CD4-positive, alpha-beta memory T cell (primary cell): ENCODE data around the gene RMND1. TPM values are rescaled to one million over a fixed set of nuclear protein-coding genes. Genes with fewer than 3 reads are reported as not detected.

Experiments
- CTCF ChIA-PET: fragments of 350-600 bp; sonication (Branson Sonifier 250); formaldehyde crosslinking; loops from one replicate; lab custom pipeline; 2021; ENCODE audit warnings: inconsistent platforms; ENCODE audit not compliant: partially characterized antibody; lab: Charles Lee
- POLR2A ChIA-PET: fragments of 350-600 bp; sonication (Branson Sonifier 250); formaldehyde crosslinking; loops from one replicate; lab custom pipeline; 2021; ENCODE audit not compliant: partially characterized antibody; lab: Charles Lee
- DNase-seq, 5 donors: peaks; one replicate each; pipeline versions ENCODE4 v3.0.0 to v3.0.0-alpha.2; 2020 to 2022; ENCODE audit warnings: mixed read lengths in 1 of 5
- H3K27ac ChIP-seq: one replicate; pipeline ENCODE4 v1.7.0; 2013; ENCODE audit warnings: low read depth, low read length
- H3K27me3 ChIP-seq: 2 replicates; pipeline ENCODE4 v1.7.0; 2013; ENCODE audit warnings: mild to moderate bottlenecking, low read length, moderate library complexity; ENCODE audit not compliant: insufficient read depth
- H3K36me3 ChIP-seq: 2 replicates; pipeline ENCODE4 v1.7.0; 2013; ENCODE audit warnings: mild to moderate bottlenecking, low read length, moderate library complexity; ENCODE audit not compliant: insufficient read depth
- H3K4me1 ChIP-seq: 2 replicates; pipeline ENCODE4 v1.7.0; 2013; ENCODE audit warnings: mild to moderate bottlenecking, low read length, moderate library complexity; ENCODE audit not compliant: insufficient read depth
- H3K4me3 ChIP-seq, 2 donors: one replicate each; pipeline ENCODE4 v1.7.0; 2013; ENCODE audit warnings: low read length in 2 of 2, mild to moderate bottlenecking in 1 of 2
- H3K9me3 ChIP-seq, 2 donors: one replicate each; pipeline ENCODE4 v1.7.0; 2013; ENCODE audit warnings: low read length in 2 of 2, control low read depth in 1 of 2; ENCODE audit not compliant: control insufficient read depth in 1 of 2
- H3K27ac Mint-ChIP-seq, 7 donors: one replicate each; pipeline ENCODE4 v1.8.0; 2020 to 2021; ENCODE audit warnings: mixed read lengths in 7 of 7, mild to moderate bottlenecking in 6 of 7, inconsistent platforms in 3 of 7, moderate library complexity in 3 of 7
- H3K27me3 Mint-ChIP-seq, 2 donors: one replicate each; pipeline ENCODE4 v1.8.0; 2020 to 2021; ENCODE audit warnings: mixed read lengths in 2 of 2
- H3K36me3 Mint-ChIP-seq, 2 donors: one replicate each; pipeline ENCODE4 v1.8.0; 2020 to 2021; ENCODE audit warnings: mixed read lengths in 2 of 2, inconsistent platforms in 1 of 2, mild to moderate bottlenecking in 1 of 2
- H3K4me1 Mint-ChIP-seq, 4 donors: one replicate each; pipeline ENCODE4 v1.8.0; 2020 to 2021; ENCODE audit warnings: mixed read lengths in 4 of 4, mild to moderate bottlenecking in 1 of 4
- H3K4me3 Mint-ChIP-seq, 8 donors: one replicate each; pipeline ENCODE4 v1.8.0; 2020 to 2021; ENCODE audit warnings: mixed read lengths in 8 of 8, mild to moderate bottlenecking in 7 of 8, moderate library complexity in 6 of 8, inconsistent platforms in 3 of 8
- H3K9me3 Mint-ChIP-seq, 8 donors: one replicate each; pipeline ENCODE4 v1.8.0; 2020 to 2021; ENCODE audit warnings: mixed read lengths in 8 of 8, mild to moderate bottlenecking in 5 of 8, inconsistent platforms in 3 of 8, moderate library complexity in 1 of 8
- intact Hi-C: fragments of 100-400 bp; cut with micrococcal nuclease; formaldehyde crosslinking; loops from one replicate; pipeline ENCODE4 v1.15.1; 2023
- polyA plus RNA-seq, 2 donors: library from polyadenylated mRNA; unstranded; fragments of 300-500 nt; fragmentation: Illumina TruSeq; gene quantifications; one replicate each; pipeline ENCODE4 v1.2.3, GENCODE V29; 2021
- total RNA-seq, 2 experiments: library from RNA; stranded (reverse); gene quantifications; one replicate each; pipeline ENCODE4 v1.2.3, GENCODE V29; 2021

Gene RMND1
- total and polyA plus RNA-seq, 4 experiments from 2014 or later, result 6.3 to 17.5 (median 15.0) TPM

- Histone ChIP-seq H3K4me3 (no peak overlapping the region), H3K9me3 (no peaks in the 10 kb centered on the region), H3K27ac (no peak overlapping the region), H3K4me1 (peaks cover 16% of the 10 kb centered on the region), H3K27me3 (no peaks in the 10 kb centered on the region), H3K36me3 (peaks cover 4% of the 10 kb centered on the region)
- POLR2A ChIA-PET, result interaction anchor here (2.4 to 2.5 kb wide), 2 partner anchors 11 to 51 kb away, joined by 10 to 15 read pairs; partner anchors contain the start of genes RMND1 and ZBTB2
- Mint-ChIP-seq H3K4me1 (peaks cover 27 to 54% (median 35%) of the 10 kb centered on the region in 4 donors), H3K27ac (no peak overlapping the region), H3K27me3 (no peaks in the 10 kb centered on the region), H3K36me3 (peaks cover 12 to 33% of the 10 kb centered on the region in 2 donors), H3K9me3 (no peaks in the 10 kb centered on the region), H3K4me3 (peak overlapping the region in 1 of 8 donors; percentile 17)
- CTCF ChIA-PET, result interaction anchor here (0.6 to 4.5 kb wide), 18 partner anchors 11 to 837 kb away, joined by 3 to 42 read pairs (median 4); partner anchors contain the start of gene RMND1
- intact Hi-C loops, result loop anchor here (1.0 to 10.0 kb wide), 3 partner anchors 35 to 828 kb away; no protein-coding TSS in a partner anchor
- DNase-seq, result peak in 4 of 5 donors; percentile 11 to 32 (median 18)
Measured at GRCh38 chr6:151440930-151441329, 11.0 kb downstream of the RMND1 start.

DNA sequence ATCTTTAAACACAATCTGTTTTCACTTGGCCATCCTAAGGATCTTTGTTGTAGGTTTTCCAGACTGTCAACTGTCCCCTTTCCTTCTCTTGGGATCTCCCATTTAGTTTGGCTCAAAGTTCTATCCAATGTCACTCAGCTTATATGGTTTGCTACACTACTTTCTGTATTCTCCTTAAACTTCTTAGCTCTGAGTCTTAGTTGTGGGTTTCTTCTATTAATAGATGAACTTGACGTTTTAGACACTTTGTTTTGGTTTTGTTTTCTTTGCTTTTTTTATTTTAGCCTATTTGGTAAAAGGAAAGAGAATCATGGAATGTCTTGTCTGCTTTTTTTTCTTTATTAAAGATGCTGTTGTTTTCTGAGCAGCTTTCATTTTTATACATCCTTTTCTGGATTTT is 11.4 kb downstream of the RMND1 start:
- H3K27me3 ChIP-seq, result no peaks in the 10 kb centered on the region
- H3K36me3 ChIP-seq, result peaks cover 4% of the 10 kb centered on the region
- no peaks in the 10 kb centered on the region for H3K9me3 ChIP-seq
- POLR2A ChIA-PET, result interaction anchor here (2.4 to 2.5 kb wide), 2 partner anchors 11 to 50 kb away, joined by 10 to 15 read pairs; partner anchors contain the start of genes RMND1 and ZBTB2
- intact Hi-C loops, result loop anchor here (2.0 to 10.0 kb wide), 2 partner anchors 234 to 828 kb away; no protein-coding TSS in a partner anchor
- Mint-ChIP-seq H3K36me3 (peaks cover 12 to 33% of the 10 kb centered on the region in 2 donors), H3K27me3 (no peaks in the 10 kb centered on the region), H3K4me3 (no peak overlapping the region), H3K27ac (peak overlapping the region in 2 of 7 donors; percentile 41 to 77), H3K4me1 (peaks cover 27 to 54% (median 35%) of the 10 kb centered on the region in 4 donors), H3K9me3 (no peaks in the 10 kb centered on the region)
- no peak for DNase-seq
- H3K27ac ChIP-seq, result no peak overlapping the region
- CTCF ChIA-PET, result interaction anchor here (0.6 to 4.5 kb wide), 14 partner anchors 10 to 837 kb away, joined by 3 to 42 read pairs (median 5); partner anchors contain the start of gene RMND1
- H3K4me3 ChIP-seq, result no peak overlapping the region
- peaks cover 16% of the 10 kb centered on the region for H3K4me1 ChIP-seq

DNA sequence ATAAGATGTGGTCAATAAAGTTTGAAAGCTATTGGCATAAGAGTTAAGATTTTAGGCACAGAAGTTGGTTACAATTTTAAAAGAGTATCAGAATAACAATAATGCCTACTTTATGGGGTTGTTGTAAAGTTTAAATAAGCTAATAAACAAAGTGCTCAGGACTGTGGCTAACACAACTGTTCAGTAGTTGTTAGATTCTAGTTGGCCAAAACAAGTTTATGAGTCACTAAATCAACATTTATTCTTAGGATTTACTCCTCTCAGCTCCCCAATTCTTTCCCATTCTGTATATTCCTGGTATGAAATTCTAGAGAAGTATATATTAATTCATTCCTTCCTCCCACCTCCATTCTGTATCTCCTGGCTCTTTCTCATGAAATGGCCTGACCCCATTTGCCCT is 14.5 kb downstream of the RMND1 start:
- ChIA-PET POLR2A (interaction anchor here (1.0 to 1.6 kb wide), 2 partner anchors 14 to 42 kb away, joined by 3 to 6 read pairs; partner anchors contain the start of gene RMND1), CTCF (interaction anchor here (0.9 to 5.2 kb wide), 5 partner anchors 24 to 82 kb away, joined by 3 to 21 read pairs (median 3); no protein-coding TSS in a partner anchor)
- H3K36me3 ChIP-seq, result peaks cover 2% of the 10 kb centered on the region
- DNase-seq, result no peak
- H3K4me1 ChIP-seq, result peaks cover 16% of the 10 kb centered on the region
- H3K27me3 ChIP-seq, result no peaks in the 10 kb centered on the region
- H3K9me3 ChIP-seq, result no peaks in the 10 kb centered on the region
- Mint-ChIP-seq H3K4me1 (peaks cover 21 to 40% (median 28%) of the 10 kb centered on the region in 4 donors), H3K4me3 (no peak overlapping the region), H3K36me3 (peaks cover 19 to 30% of the 10 kb centered on the region in 2 donors), H3K27ac (peak overlapping the region in 3 of 7 donors; percentile 8 to 62 (median 15)), H3K27me3 (no peaks in the 10 kb centered on the region), H3K9me3 (no peaks in the 10 kb centered on the region)
- intact Hi-C loops, result no loop called here
- H3K4me3 ChIP-seq, result no peak overlapping the region
- no peak overlapping the region for H3K27ac ChIP-seq

DNA sequence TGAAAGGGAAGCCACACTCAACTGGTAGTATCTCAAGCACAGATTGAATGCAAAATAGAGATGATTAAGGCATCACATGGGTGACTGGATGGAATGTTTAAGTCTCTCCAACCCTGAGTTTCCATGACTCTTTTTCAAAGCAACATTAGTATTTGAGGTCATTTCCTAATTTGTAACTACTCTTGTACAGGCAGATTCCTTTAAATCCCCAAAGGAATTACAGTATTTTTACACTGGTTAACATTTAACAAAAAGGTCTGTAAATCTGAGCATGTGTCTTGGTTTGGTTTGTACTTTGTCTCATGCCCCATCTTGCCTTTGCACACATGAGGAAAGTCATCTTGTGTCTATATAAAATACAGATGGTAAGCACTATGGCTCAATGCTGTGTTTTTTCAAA is 15.1 kb downstream of the RMND1 start:
- Mint-ChIP-seq H3K4me1 (peaks cover 19 to 34% (median 24%) of the 10 kb centered on the region in 4 donors), H3K4me3 (no peak overlapping the region), H3K27me3 (no peaks in the 10 kb centered on the region), H3K9me3 (no peaks in the 10 kb centered on the region), H3K36me3 (peaks cover 20 to 31% of the 10 kb centered on the region in 2 donors), H3K27ac (peak overlapping the region in 1 of 7 donors; percentile 64)
- ChIA-PET POLR2A (interaction anchor here (1.3 to 1.6 kb wide), 2 partner anchors 15 kb away, joined by 6 read pairs; partner anchors contain the start of gene RMND1), CTCF (interaction anchor here (0.8 to 5.2 kb wide), 4 partner anchors 23 to 33 kb away, joined by 3 to 21 read pairs (median 3); no protein-coding TSS in a partner anchor)
- Histone ChIP-seq H3K9me3 (no peaks in the 10 kb centered on the region), H3K27me3 (no peaks in the 10 kb centered on the region), H3K36me3 (peaks cover 7% of the 10 kb centered on the region), H3K27ac (no peak overlapping the region), H3K4me1 (peaks cover 15% of the 10 kb centered on the region), H3K4me3 (no peak overlapping the region)
- intact Hi-C loops, result no loop called here
- DNase-seq, result no peak

DNA sequence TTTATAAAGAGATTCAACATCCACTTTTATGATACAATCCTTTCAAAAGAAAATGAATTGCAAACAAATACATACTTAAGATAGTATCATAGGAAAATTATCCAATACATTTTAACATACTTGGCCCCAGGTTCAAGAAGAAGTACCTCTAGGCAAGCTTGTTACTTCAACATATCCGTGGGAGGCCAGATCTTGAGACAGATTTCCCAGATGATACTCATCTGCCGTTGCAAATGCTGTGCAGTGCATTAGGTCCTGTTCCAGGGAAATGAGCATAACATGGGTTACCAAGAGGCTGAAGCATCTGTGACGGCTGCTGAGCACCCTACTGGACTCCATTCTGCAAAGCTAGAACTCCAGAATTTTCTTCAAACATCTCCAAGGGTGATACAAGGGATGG is 15.6 kb downstream of the RMND1 start:
- POLR2A ChIA-PET, result interaction anchor here (1.3 kb wide), 1 partner anchor 15 kb away, joined by 6 read pairs; the partner anchor contains the start of gene RMND1
- no peak overlapping the region for H3K4me3 Mint-ChIP-seq
- peaks cover 10% of the 10 kb centered on the region for H3K4me1 ChIP-seq
- no peak overlapping the region for H3K27ac ChIP-seq
- H3K4me1 Mint-ChIP-seq, result peaks cover 15 to 29% (median 21%) of the 10 kb centered on the region in 4 donors
- no peaks in the 10 kb centered on the region for H3K27me3 ChIP-seq
- intact Hi-C loops, result no loop called here
- H3K9me3 Mint-ChIP-seq, result no peaks in the 10 kb centered on the region
- H3K36me3 ChIP-seq, result peaks cover 9% of the 10 kb centered on the region
- CTCF ChIA-PET, result interaction anchor here (0.8 to 5.2 kb wide), 3 partner anchors 23 to 34 kb away, joined by 3 to 21 read pairs (median 3); no protein-coding TSS in a partner anchor
- peaks cover 20 to 31% of the 10 kb centered on the region in 2 donors for H3K36me3 Mint-ChIP-seq
- no peak for DNase-seq
- no peak overlapping the region for H3K4me3 ChIP-seq
- H3K27me3 Mint-ChIP-seq, result no peaks in the 10 kb centered on the region
- peak overlapping the region in 2 of 7 donors; percentile 13 to 64 for H3K27ac Mint-ChIP-seq
- H3K9me3 ChIP-seq, result no peaks in the 10 kb centered on the region

DNA sequence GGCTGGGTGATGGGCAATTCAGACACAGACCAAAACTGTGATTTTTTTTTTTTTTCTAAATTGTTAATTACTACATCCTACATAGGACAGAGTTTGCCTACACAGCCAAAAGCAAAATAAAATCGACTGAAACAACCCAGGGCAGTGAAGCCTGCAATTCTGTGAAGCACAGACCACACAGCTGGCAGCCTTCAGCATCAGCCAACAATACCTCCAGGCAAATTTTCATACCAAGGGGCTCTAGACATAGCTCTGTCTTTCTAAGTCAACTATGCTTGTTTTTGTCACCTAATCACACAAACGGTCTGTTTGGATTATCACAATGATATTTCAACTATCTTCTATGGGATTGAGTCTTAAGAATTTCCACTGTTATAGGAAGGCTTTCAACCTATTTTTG is 17.6 kb downstream of the RMND1 start:
- ChIA-PET CTCF (interaction anchor here (1.2 to 1.5 kb wide), 3 partner anchors 21 to 39 kb away, joined by 3 to 4 read pairs (median 3); no protein-coding TSS in a partner anchor), POLR2A (interaction anchor here (1.8 kb wide), 1 partner anchor 45 kb away, joined by 5 read pairs; no protein-coding TSS in a partner anchor)
- H3K9me3 Mint-ChIP-seq, result no peaks in the 10 kb centered on the region

DNA sequence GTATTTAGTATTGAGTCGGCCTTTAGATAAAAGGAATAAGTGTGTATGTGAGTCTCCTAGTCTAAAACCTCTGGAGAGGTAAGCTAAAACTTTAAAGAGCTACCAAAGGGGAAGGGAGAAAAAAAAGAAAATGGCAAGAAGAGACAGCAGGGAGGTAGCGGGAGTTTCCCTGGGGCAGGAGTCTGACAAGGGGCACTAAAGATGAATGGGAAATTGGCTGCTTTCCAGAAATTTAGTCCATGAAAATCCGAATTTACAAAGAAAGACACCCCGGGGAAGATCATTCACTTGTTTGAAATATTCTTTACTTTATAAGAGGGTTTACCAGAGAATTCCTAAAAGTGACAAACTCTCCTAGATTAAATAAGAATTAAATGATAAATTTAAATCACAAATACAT is 19.3 kb downstream of the RMND1 start:
- H3K36me3 ChIP-seq, result peaks cover 28% of the 10 kb centered on the region
- Mint-ChIP-seq H3K4me3 (no peak overlapping the region), H3K4me1 (peaks cover 1 to 11% (median 6%) of the 10 kb centered on the region in 4 donors), H3K9me3 (no peaks in the 10 kb centered on the region), H3K27me3 (no peaks in the 10 kb centered on the region), H3K27ac (peak overlapping the region in 1 of 7 donors; percentile 13), H3K36me3 (peaks cover 34 to 54% of the 10 kb centered on the region in 2 donors)
- intact Hi-C loops, result no loop called here
- H3K9me3 ChIP-seq, result no peaks in the 10 kb centered on the region
- CTCF ChIA-PET, result interaction anchor here (1.4 kb wide), 1 partner anchor 76 kb away, joined by 3 read pairs; no protein-coding TSS in a partner anchor
- H3K4me1 ChIP-seq, result no peaks in the 10 kb centered on the region
- DNase-seq, result no peak
- H3K4me3 ChIP-seq, result no peak overlapping the region
- POLR2A ChIA-PET, result no interaction called here
- H3K27me3 ChIP-seq, result no peaks in the 10 kb centered on the region
- no peak overlapping the region for H3K27ac ChIP-seq

More for the DNA sequence above, 17.6 kb downstream of the RMND1 start:
- Mint-ChIP-seq H3K27ac (peak overlapping the region in 1 of 7 donors; percentile 18), H3K4me3 (no peak overlapping the region), H3K36me3 (peaks cover 28 to 48% of the 10 kb centered on the region in 2 donors), H3K4me1 (peaks cover 6 to 18% (median 14%) of the 10 kb centered on the region in 4 donors), H3K27me3 (no peaks in the 10 kb centered on the region)
- DNase-seq, result no peak
- Histone ChIP-seq H3K4me1 (no peaks in the 10 kb centered on the region), H3K4me3 (no peak overlapping the region), H3K9me3 (no peaks in the 10 kb centered on the region), H3K27ac (no peak overlapping the region), H3K36me3 (peaks cover 20% of the 10 kb centered on the region), H3K27me3 (no peaks in the 10 kb centered on the region)
- intact Hi-C loops, result no loop called here
